ENCODE data around the gene ZNF511. TPM values are rescaled to one million over a fixed set of nuclear protein-coding genes. Genes with fewer than 3 reads are reported as not detected.
A peak's percentile ranks its signal among the peaks of the same experiment; 100 is the strongest.
"Not testable (repeated sequence)": the region's sequence is repeated elsewhere in the genome, so short reads cannot be mapped to it uniquely, and the experiment has no call there.

The ZNF511 gene
- total RNA-seq, 1 donor = 24.6 TPM

DNA sequence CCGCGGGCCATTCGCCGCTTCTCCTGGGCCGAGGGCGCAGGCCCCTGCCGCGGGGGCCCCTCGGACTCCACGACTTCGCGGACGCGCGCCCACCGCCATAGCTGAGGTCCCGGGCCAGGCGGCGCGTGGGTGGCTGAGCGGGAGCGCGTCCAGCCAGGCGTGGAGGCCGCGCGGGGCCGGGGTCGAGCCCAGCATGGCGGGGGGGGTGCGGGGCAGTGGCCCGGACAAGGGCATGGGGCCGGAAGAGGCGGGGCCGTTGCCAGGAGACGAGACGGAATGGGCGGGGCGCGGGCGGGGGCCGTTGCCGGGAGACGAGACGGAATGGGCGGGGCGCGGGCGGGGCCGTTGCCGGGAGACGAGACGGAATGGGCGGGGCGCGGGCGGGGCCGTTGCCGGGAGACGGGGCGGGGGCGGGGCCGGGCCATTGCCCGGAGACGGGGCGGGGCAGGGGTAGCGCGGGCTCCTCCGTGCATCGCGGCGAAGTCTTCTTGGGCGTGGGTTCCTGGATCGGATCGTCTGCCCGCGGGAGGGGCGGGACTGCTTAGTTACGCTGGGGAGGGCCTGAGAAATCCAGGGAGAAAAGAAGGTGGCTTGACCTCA lies 46.9 kb upstream of the ZNF511 start:
- Histone ChIP-seq H3K4me2 (ENCODE audit: insufficient read depth, low read length) (peak overlapping the region; percentile 84), H3K27me3 (ENCODE audit: insufficient read depth, low read length) (peaks cover 7% of the 10 kb centered on the region), H3K4me3 (ENCODE audit: insufficient read depth, low read length) (peak overlapping the region; percentile 73), H2AFZ (ENCODE audit: low read length) (peak overlapping the region; percentile 65), H3K27ac (ENCODE audit: low read depth, low read length) (no peak overlapping the region), H3K36me3 (ENCODE audit: insufficient read depth, low read length) (no peaks in the 10 kb centered on the region), H3K79me2 (ENCODE audit: insufficient read depth, low read length) (no peaks in the 10 kb centered on the region), H3K4me1 (ENCODE audit: insufficient read depth, low read length) (peaks cover 23% of the 10 kb centered on the region), H3K9me3 (ENCODE audit: low read depth, low read length) (no peaks in the 10 kb centered on the region), H4K20me1 (ENCODE audit: insufficient read depth, low read length) (peaks cover 3% of the 10 kb centered on the region)
- TF ChIP-seq, protein P1, sequence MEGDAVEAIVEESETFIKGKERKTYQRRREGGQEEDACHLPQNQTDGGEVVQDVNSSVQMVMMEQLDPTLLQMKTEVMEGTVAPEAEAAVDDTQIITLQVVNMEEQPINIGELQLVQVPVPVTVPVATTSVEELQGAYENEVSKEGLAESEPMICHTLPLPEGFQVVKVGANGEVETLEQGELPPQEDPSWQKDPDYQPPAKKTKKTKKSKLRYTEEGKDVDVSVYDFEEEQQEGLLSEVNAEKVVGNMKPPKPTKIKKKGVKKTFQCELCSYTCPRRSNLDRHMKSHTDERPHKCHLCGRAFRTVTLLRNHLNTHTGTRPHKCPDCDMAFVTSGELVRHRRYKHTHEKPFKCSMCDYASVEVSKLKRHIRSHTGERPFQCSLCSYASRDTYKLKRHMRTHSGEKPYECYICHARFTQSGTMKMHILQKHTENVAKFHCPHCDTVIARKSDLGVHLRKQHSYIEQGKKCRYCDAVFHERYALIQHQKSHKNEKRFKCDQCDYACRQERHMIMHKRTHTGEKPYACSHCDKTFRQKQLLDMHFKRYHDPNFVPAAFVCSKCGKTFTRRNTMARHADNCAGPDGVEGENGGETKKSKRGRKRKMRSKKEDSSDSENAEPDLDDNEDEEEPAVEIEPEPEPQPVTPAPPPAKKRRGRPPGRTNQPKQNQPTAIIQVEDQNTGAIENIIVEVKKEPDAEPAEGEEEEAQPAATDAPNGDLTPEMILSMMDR (IDR thresholded peaks at IDR 0.05; ENCODE audit: extremely low read depth, low read depth, low read length) = no peak
- DNase-seq (ENCODE audit: insufficient read length, low spot score, missing footprints) = peak; percentile 98

DNA sequence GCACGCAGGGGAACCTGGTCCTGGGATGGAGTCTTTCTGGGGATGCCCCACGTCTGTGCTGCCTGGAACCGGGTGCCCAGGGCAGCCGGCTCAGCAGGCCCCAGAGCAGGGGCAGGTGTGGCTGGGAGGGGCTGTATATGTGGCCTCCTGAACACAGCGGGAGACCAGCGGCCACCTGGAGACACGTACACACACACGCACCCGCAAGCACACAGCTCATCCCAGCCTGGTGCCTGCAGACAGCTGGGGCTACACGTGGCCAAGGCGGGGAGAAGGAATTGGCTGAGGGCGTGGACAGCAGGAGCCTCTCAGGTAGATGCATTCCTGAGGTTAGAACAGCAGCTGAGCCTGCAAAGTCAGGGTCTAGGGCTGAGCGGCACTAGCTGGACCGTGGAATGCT lies 46.0 kb upstream of the ZNF511 start:
- H3K27ac ChIP-seq (ENCODE audit: low read depth, low read length) = no peak overlapping the region
- H4K20me1 ChIP-seq (ENCODE audit: insufficient read depth, low read length) = peaks cover 3% of the 10 kb centered on the region
- no peaks in the 10 kb centered on the region for H3K79me2 ChIP-seq (ENCODE audit: insufficient read depth, low read length)
- no peak for DNase-seq (ENCODE audit: insufficient read length, low spot score, missing footprints)
- H3K9me3 ChIP-seq (ENCODE audit: low read depth, low read length) = no peaks in the 10 kb centered on the region
- H3K27me3 ChIP-seq (ENCODE audit: insufficient read depth, low read length) = peaks cover 7% of the 10 kb centered on the region
- no peak overlapping the region for H2AFZ ChIP-seq (ENCODE audit: low read length)
- TF ChIP-seq, protein P1 (IDR thresholded peaks at IDR 0.05; ENCODE audit: extremely low read depth, low read depth, low read length) = no peak
- peaks cover 23% of the 10 kb centered on the region for H3K4me1 ChIP-seq (ENCODE audit: insufficient read depth, low read length)
- H3K36me3 ChIP-seq (ENCODE audit: insufficient read depth, low read length) = no peaks in the 10 kb centered on the region
- H3K4me2 ChIP-seq (ENCODE audit: insufficient read depth, low read length) = no peak overlapping the region
- no peak overlapping the region for H3K4me3 ChIP-seq (ENCODE audit: insufficient read depth, low read length)

DNA sequence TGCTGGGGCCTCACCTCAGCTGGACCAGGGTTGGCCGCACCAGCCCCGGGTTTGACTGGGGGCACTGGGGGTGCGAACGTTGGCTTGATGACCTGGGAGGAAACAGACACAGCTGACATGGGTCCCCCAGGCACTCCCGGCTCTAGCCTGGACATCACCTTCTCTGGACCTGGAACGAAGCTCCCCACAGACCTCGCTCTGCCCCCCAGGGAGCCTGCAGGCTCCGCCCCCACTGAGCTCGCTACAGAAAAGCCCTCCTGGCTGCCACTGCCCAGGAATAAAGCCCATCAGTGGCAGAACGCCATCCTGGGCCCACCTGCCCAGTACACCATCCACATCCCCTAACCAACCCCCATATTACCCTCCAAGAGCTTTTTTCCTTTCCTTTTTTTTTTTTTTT lies 45.0 kb upstream of the ZNF511 start:
- Histone ChIP-seq H4K20me1 (ENCODE audit: insufficient read depth, low read length) (peaks cover 3% of the 10 kb centered on the region), H3K79me2 (ENCODE audit: insufficient read depth, low read length) (no peaks in the 10 kb centered on the region), H3K36me3 (ENCODE audit: insufficient read depth, low read length) (no peaks in the 10 kb centered on the region), H3K4me2 (ENCODE audit: insufficient read depth, low read length) (no peak overlapping the region), H2AFZ (ENCODE audit: low read length) (no peak overlapping the region), H3K27me3 (ENCODE audit: insufficient read depth, low read length) (peaks cover 7% of the 10 kb centered on the region), H3K27ac (ENCODE audit: low read depth, low read length) (no peak overlapping the region), H3K4me3 (ENCODE audit: insufficient read depth, low read length) (no peak overlapping the region), H3K9me3 (ENCODE audit: low read depth, low read length) (no peaks in the 10 kb centered on the region), H3K4me1 (ENCODE audit: insufficient read depth, low read length) (peaks cover 18% of the 10 kb centered on the region)
- TF ChIP-seq, protein P1 (IDR thresholded peaks at IDR 0.05; ENCODE audit: extremely low read depth, low read depth, low read length) = no peak
- DNase-seq (ENCODE audit: insufficient read length, low spot score, missing footprints) = no peak

DNA sequence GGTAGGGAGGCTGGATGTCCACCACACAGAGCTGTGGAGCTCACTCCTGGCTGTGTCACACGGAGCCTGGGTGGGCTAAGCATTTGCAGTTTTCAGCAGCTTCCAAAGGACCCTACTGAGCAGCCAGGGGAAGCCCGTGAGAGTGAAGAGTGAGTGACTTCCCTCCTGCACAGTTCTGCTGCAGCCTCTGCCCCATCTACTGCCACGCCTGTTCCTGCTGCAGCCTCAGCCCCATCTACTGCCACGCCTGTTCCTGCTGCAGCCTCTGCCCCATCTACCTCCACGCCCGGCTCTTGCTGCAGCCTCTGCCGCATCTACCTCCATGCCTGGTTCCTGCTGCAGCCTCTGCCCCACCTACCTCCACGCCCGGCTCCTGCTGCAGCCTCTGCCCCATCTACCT lies 44.3 kb upstream of the ZNF511 start:
- Histone ChIP-seq H3K4me2 (ENCODE audit: insufficient read depth, low read length) (no peak overlapping the region), H3K36me3 (ENCODE audit: insufficient read depth, low read length) (no peaks in the 10 kb centered on the region), H3K9me3 (ENCODE audit: low read depth, low read length) (no peaks in the 10 kb centered on the region), H3K27ac (ENCODE audit: low read depth, low read length) (no peak overlapping the region), H4K20me1 (ENCODE audit: insufficient read depth, low read length) (peaks cover 3% of the 10 kb centered on the region), H3K79me2 (ENCODE audit: insufficient read depth, low read length) (no peaks in the 10 kb centered on the region), H3K4me3 (ENCODE audit: insufficient read depth, low read length) (no peak overlapping the region), H3K27me3 (ENCODE audit: insufficient read depth, low read length) (peaks cover 7% of the 10 kb centered on the region), H2AFZ (ENCODE audit: low read length) (no peak overlapping the region), H3K4me1 (ENCODE audit: insufficient read depth, low read length) (peaks cover 11% of the 10 kb centered on the region)
- DNase-seq (ENCODE audit: insufficient read length, low spot score, missing footprints) = no peak
- TF ChIP-seq, protein P1 (IDR thresholded peaks at IDR 0.05; ENCODE audit: extremely low read depth, low read depth, low read length) = no peak

DNA sequence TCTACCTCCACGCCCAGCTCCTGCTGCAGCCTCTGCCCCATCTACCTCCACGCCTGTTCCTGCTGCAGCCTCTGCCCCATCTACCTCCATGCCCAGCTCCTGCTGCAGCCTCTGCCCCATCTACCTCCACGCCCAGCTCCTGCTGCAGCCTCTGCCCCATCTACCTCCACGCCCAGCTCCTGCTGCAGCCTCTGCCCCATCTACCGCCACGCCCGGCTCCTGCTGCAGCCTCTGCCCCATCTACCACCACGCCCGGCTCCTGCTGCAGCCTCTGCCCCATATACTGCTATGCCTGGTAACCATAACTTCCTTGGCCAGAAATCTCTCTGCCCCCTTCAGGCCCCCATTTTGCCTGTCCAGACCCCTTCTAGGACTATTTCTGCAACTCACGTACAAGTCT lies 43.7 kb upstream of the ZNF511 start:
- not testable (repeated sequence) for DNase-seq (ENCODE audit: insufficient read length, low spot score, missing footprints); H3K4me3 ChIP-seq (ENCODE audit: insufficient read depth, low read length); H2AFZ ChIP-seq (ENCODE audit: low read length); H3K9me3 ChIP-seq (ENCODE audit: low read depth, low read length); H3K79me2 ChIP-seq (ENCODE audit: insufficient read depth, low read length); H3K4me2 ChIP-seq (ENCODE audit: insufficient read depth, low read length); H3K27me3 ChIP-seq (ENCODE audit: insufficient read depth, low read length); H3K4me1 ChIP-seq (ENCODE audit: insufficient read depth, low read length); H3K36me3 ChIP-seq (ENCODE audit: insufficient read depth, low read length); H3K27ac ChIP-seq (ENCODE audit: low read depth, low read length); H4K20me1 ChIP-seq (ENCODE audit: insufficient read depth, low read length)

Measured in osteoblast (primary cell).